ENCODE data around the gene WAC.

Gene WAC

GRCh38 chr10:28669227-28670173 is 136.6 kb downstream of the WAC start:
- no peak for DNase-seq

Data from OCI-M1 (cell line).